Measurements from ENCODE around the gene CACNG8. TPM values are rescaled to one million over a fixed set of nuclear protein-coding genes. Genes with fewer than 3 reads are reported as not detected.
A peak's percentile ranks its signal among the peaks of the same experiment; 100 is the strongest.

The CACNG8 gene
- total RNA-seq, 1 experiment from 2014 or later: 17.7 TPM

DNA sequence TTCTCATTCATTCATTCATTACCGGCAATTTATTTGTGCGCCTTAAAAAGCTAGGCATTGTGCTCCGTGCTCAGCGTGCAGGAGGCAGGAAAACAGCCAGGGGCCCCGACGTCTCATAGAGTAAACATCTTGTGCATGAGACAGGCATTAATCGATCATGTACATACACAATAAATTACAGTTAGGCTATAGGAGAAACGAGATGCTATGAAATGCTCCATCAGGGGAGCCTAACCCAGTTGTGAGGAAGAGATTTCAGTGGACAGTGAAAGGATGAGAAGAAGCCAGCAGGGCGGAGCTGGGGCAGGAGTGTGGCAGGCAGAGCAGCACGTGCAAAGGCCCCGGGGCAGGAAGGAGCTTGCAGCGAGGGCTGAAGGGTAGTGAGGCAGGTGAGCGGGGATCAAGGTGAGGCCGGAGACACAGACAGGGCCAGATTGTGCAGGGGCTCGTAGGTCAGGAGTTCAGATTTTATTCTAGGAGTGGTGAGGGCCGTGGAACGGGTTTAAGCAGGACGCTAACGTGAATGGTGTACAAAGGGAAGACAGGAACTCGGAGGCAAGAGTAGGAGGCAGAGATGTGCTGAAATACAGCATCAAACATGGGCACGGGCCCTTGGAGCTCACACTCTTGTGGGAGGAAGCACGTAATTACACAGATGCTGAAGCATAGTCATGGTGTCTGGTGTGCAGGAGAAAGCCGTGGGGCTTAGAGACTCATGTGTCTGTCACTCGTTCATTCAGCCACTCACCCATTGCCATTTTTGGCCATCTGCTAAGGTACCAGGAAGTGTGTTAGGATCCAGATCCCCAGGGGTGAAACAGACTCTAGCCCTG is 20.9 kb downstream of the CACNG8 start:
- ATAC-seq (no peak), DNase-seq (ENCODE audit: low read depth, low spot score) (no peak)
- H3K27me3 ChIP-seq (ENCODE audit: control insufficient read depth, insufficient read depth, low read length): no peaks in the 10 kb centered on the region
- in situ Hi-C loops (cut with HindIII; ENCODE audit: low pct_unique_long_range_greater_than_20kb, low sequenced_read_pairs): no loop called here
- peak overlapping the region; percentile 94 for H3K27ac ChIP-seq (ENCODE audit: low read length)
- ChIA-PET CTCF (interaction anchor here (0.8 kb wide), 1 partner anchor 46 kb away, joined by 3 read pairs; no protein-coding TSS in a partner anchor), POLR2A (no interaction called here)
- H3K36me3 ChIP-seq (ENCODE audit: control insufficient read depth, insufficient read depth, low read length): no peaks in the 10 kb centered on the region
- BruUV-seq (replicated peaks): TSS peak; percentile 63
- H3K9me3 ChIP-seq (ENCODE audit: control insufficient read depth, insufficient read depth, low read depth, low read length): no peaks in the 10 kb centered on the region
- peaks cover 38% of the 10 kb centered on the region for H3K4me1 ChIP-seq (ENCODE audit: control insufficient read depth, insufficient read depth, low read length)
- no peak for TF ChIP-seq SIN3A (IDR thresholded peaks at IDR 0.05; ENCODE audit: borderline replicate concordance, insufficient read depth, low read depth, low read length)
- TF ChIP-seq TCF7L2 (IDR thresholded peaks at IDR 0.05; ENCODE audit: low read depth, low read length): no peak
- TF ChIP-seq REST (IDR thresholded peaks at IDR 0.05; ENCODE audit: insufficient read depth in 1 of 2, low read depth in 2 of 2, low read length in 1 of 2): no peak
- intact Hi-C loops (cut with micrococcal nuclease; ENCODE audit: unreplicated experiment): loop anchor here (10.0 kb wide), 1 partner anchor 139 kb away; no protein-coding TSS in a partner anchor
- H3K4me3 ChIP-seq (ENCODE audit: low read depth in 2 of 2, low read length in 2 of 2): peak overlapping the region; percentile 2 to 8; a peak in 1 of 4 replicates

DNA sequence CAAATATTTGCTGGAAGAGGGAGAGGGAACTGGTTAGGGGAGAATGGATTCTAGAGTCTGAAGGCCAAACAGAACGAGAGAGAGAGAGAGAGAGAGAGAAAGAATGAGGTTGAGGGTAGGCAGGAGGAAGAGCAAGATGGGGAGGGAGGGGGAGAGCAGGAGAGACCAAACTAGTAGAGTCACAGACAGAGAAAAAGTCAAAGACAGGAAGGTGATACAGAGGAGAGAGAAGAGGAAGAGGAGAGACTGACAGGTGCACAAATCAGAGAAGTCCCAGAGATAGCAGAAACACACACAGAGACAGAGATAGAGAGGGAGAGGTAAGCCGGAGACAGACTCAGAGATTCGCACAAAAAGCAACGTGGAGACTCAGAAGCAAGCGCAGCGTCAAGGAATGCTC is 23.1 kb downstream of the CACNG8 start:
- POLR2A ChIA-PET: no interaction called here
- no peak overlapping the region for H3K4me3 ChIP-seq (ENCODE audit: low read depth in 2 of 2, low read length in 2 of 2)
- no peaks in the 10 kb centered on the region for H3K9me3 ChIP-seq (ENCODE audit: control insufficient read depth, insufficient read depth, low read depth, low read length)
- no peaks in the 10 kb centered on the region for H3K27me3 ChIP-seq (ENCODE audit: control insufficient read depth, insufficient read depth, low read length)
- CTCF ChIA-PET: no interaction called here
- H3K36me3 ChIP-seq (ENCODE audit: control insufficient read depth, insufficient read depth, low read length): no peaks in the 10 kb centered on the region
- H3K4me1 ChIP-seq (ENCODE audit: control insufficient read depth, insufficient read depth, low read length): peaks cover 54% of the 10 kb centered on the region
- intact Hi-C loops (cut with micrococcal nuclease; ENCODE audit: unreplicated experiment): loop anchor here (5.0 to 10.0 kb wide), 2 partner anchors 36 to 141 kb away; no protein-coding TSS in a partner anchor
- peak overlapping the region; percentile 94 for H3K27ac ChIP-seq (ENCODE audit: low read length)
- ATAC-seq (no peak), DNase-seq (ENCODE audit: low read depth, low spot score) (no peak)
- in situ Hi-C loops (cut with HindIII; ENCODE audit: low pct_unique_long_range_greater_than_20kb, low sequenced_read_pairs): no loop called here
- BruUV-seq (replicated peaks): no TSS peak
- no peak for TF ChIP-seq TCF7L2 (IDR thresholded peaks at IDR 0.05; ENCODE audit: low read depth, low read length)
- TF ChIP-seq POLR2AphosphoS5 (IDR thresholded peaks at IDR 0.05; ENCODE audit: low read depth, low read length): peak; percentile 52; the same call in 1 of the 2 replicates
- no peak for TF ChIP-seq REST (IDR thresholded peaks at IDR 0.05; ENCODE audit: insufficient read depth in 1 of 2, low read depth in 2 of 2, low read length in 1 of 2)

Measured in Panc1 (cell line).